ENCODE data around the gene CDKAL1.

Gene CDKAL1

GRCh38 chr6:20816126-20816525, 281.9 kb downstream of the CDKAL1 start:
- H3K79me2 ChIP-seq (ENCODE audit: low read length): no peaks in the 10 kb centered on the region
- no peaks in the 10 kb centered on the region for H4K20me1 ChIP-seq (ENCODE audit: insufficient read depth, low read length)
- H3K36me3 ChIP-seq (replicated peaks; ENCODE audit: low read depth, low read length): no peaks in the 10 kb centered on the region
- H3K27ac ChIP-seq (ENCODE audit: low read length): no peak overlapping the region
- H3K4me2 ChIP-seq (ENCODE audit: low read length): no peak overlapping the region
- H3K27me3 ChIP-seq (ENCODE audit: low read depth, low read length): no peaks in the 10 kb centered on the region
- H3K9ac ChIP-seq (ENCODE audit: low read length): no peak overlapping the region
- no peaks in the 10 kb centered on the region for H3K4me1 ChIP-seq (ENCODE audit: low read length)
- no peaks in the 10 kb centered on the region for H3K9me3 ChIP-seq (ENCODE audit: insufficient read depth, low read length)
- TF ChIP-seq, protein P1, sequence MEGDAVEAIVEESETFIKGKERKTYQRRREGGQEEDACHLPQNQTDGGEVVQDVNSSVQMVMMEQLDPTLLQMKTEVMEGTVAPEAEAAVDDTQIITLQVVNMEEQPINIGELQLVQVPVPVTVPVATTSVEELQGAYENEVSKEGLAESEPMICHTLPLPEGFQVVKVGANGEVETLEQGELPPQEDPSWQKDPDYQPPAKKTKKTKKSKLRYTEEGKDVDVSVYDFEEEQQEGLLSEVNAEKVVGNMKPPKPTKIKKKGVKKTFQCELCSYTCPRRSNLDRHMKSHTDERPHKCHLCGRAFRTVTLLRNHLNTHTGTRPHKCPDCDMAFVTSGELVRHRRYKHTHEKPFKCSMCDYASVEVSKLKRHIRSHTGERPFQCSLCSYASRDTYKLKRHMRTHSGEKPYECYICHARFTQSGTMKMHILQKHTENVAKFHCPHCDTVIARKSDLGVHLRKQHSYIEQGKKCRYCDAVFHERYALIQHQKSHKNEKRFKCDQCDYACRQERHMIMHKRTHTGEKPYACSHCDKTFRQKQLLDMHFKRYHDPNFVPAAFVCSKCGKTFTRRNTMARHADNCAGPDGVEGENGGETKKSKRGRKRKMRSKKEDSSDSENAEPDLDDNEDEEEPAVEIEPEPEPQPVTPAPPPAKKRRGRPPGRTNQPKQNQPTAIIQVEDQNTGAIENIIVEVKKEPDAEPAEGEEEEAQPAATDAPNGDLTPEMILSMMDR (IDR thresholded peaks at IDR 0.05; ENCODE audit: low read depth, low read length): no peak
- no peak for TF ChIP-seq EZH2phosphoT487 (IDR thresholded peaks at IDR 0.05; ENCODE audit: low read depth)
- H3K4me3 ChIP-seq (ENCODE audit: low read length): no peak overlapping the region
- H2AFZ ChIP-seq (ENCODE audit: low read depth, low read length): no peak overlapping the region

- H3K9me3 ChIP-seq (ENCODE audit: insufficient read depth, low read length): no peaks in the 10 kb centered on the region
- H3K27ac ChIP-seq (ENCODE audit: low read length): no peak overlapping the region
- H4K20me1 ChIP-seq (ENCODE audit: insufficient read depth, low read length): no peaks in the 10 kb centered on the region
- no peaks in the 10 kb centered on the region for H3K79me2 ChIP-seq (ENCODE audit: low read length)
- H3K4me1 ChIP-seq (ENCODE audit: low read length): no peaks in the 10 kb centered on the region
- no peaks in the 10 kb centered on the region for H3K27me3 ChIP-seq (ENCODE audit: low read depth, low read length)
- H3K4me2 ChIP-seq (ENCODE audit: low read length): no peak overlapping the region
- no peak overlapping the region for H3K4me3 ChIP-seq (ENCODE audit: low read length)
- H3K36me3 ChIP-seq (replicated peaks; ENCODE audit: low read depth, low read length): no peaks in the 10 kb centered on the region
- TF ChIP-seq, protein P1 (IDR thresholded peaks at IDR 0.05; ENCODE audit: low read depth, low read length): no peak
- TF ChIP-seq EZH2phosphoT487 (IDR thresholded peaks at IDR 0.05; ENCODE audit: low read depth): no peak
- no peak overlapping the region for H2AFZ ChIP-seq (ENCODE audit: low read depth, low read length)
- H3K9ac ChIP-seq (ENCODE audit: low read length): no peak overlapping the region
Observed at GRCh38 chr6:20817806-20818320, 283.6 kb downstream of the CDKAL1 start.

DNA sequence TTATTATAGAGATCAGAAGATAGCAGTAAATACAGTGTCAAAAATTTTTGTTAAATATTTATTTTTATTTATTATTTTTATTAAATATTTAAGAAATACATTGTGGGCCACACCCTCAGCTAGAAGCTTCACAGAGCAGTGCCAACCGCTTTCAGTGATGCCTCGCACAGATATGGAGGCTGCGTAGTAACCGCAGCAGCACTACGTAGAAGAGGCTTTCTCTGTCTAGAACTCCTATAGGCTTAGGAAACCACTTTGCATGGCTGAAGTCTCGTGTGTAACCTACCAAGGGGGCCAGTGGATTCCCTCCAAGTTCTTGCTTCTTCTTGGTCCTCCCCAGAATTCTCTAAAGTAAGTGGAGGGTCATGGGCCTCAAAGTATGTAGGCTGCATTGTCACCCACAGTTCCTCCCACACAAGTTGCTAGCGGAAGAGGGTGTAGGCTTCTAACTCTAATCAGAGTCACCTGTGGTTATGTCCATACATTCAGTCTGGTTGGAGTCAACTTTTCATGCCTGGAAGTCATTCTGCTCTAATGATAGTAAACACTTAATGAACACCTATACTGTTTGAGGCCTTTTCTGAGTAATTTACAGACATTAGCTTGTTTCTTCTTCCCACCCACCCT, 285.6 kb downstream of the CDKAL1 start:
- H2AFZ ChIP-seq (ENCODE audit: low read depth, low read length): no peak overlapping the region
- no peaks in the 10 kb centered on the region for H3K79me2 ChIP-seq (ENCODE audit: low read length)
- H3K9me3 ChIP-seq (ENCODE audit: insufficient read depth, low read length): no peaks in the 10 kb centered on the region
- no peaks in the 10 kb centered on the region for H4K20me1 ChIP-seq (ENCODE audit: insufficient read depth, low read length)
- peaks cover 6% of the 10 kb centered on the region for H3K36me3 ChIP-seq (replicated peaks; ENCODE audit: low read depth, low read length)
- H3K27me3 ChIP-seq (ENCODE audit: low read depth, low read length): no peaks in the 10 kb centered on the region
- no peak overlapping the region for H3K27ac ChIP-seq (ENCODE audit: low read length)
- no peak overlapping the region for H3K4me3 ChIP-seq (ENCODE audit: low read length)
- no peaks in the 10 kb centered on the region for H3K4me1 ChIP-seq (ENCODE audit: low read length)
- no peak overlapping the region for H3K4me2 ChIP-seq (ENCODE audit: low read length)
- TF ChIP-seq, protein P1 (IDR thresholded peaks at IDR 0.05; ENCODE audit: low read depth, low read length): no peak
- TF ChIP-seq EZH2phosphoT487 (IDR thresholded peaks at IDR 0.05; ENCODE audit: low read depth): no peak
- no peak overlapping the region for H3K9ac ChIP-seq (ENCODE audit: low read length)

GRCh38 chr6:20826378-20826777, 292.1 kb downstream of the CDKAL1 start:
- peaks cover 6% of the 10 kb centered on the region for H3K36me3 ChIP-seq (replicated peaks; ENCODE audit: low read depth, low read length)
- H3K9me3 ChIP-seq (ENCODE audit: insufficient read depth, low read length): no peaks in the 10 kb centered on the region
- no peaks in the 10 kb centered on the region for H3K79me2 ChIP-seq (ENCODE audit: low read length)
- H4K20me1 ChIP-seq (ENCODE audit: insufficient read depth, low read length): no peaks in the 10 kb centered on the region
- H2AFZ ChIP-seq (ENCODE audit: low read depth, low read length): no peak overlapping the region
- H3K4me1 ChIP-seq (ENCODE audit: low read length): no peaks in the 10 kb centered on the region
- no peak overlapping the region for H3K4me3 ChIP-seq (ENCODE audit: low read length)
- no peaks in the 10 kb centered on the region for H3K27me3 ChIP-seq (ENCODE audit: low read depth, low read length)
- TF ChIP-seq, protein P1 (IDR thresholded peaks at IDR 0.05; ENCODE audit: low read depth, low read length): no peak
- TF ChIP-seq EZH2phosphoT487 (IDR thresholded peaks at IDR 0.05; ENCODE audit: low read depth): no peak
- no peak overlapping the region for H3K27ac ChIP-seq (ENCODE audit: low read length)
- no peak overlapping the region for H3K4me2 ChIP-seq (ENCODE audit: low read length)
- H3K9ac ChIP-seq (ENCODE audit: low read length): no peak overlapping the region
